Hematopoietic multipotent progenitor cell treated with erythropoietin and hydrocortisone succinate and interleukin-3 and kit ligand, for 8 days (in vitro differentiated cells): Measurements from ENCODE around the gene TTC28.
"Not testable (repeated sequence)": the region's sequence is repeated elsewhere in the genome, so short reads cannot be mapped to it uniquely, and the experiment has no call there.

ENCODE experiments used
- DNase-seq: peaks from one replicate; pipeline ENCODE4 v3.0.0-alpha.2; 2015

TTC28 gene

GRCh38 chr22:28600546-28601143 lies 79.0 kb downstream of the TTC28 start:
- peak; percentile 73 for DNase-seq

DNA sequence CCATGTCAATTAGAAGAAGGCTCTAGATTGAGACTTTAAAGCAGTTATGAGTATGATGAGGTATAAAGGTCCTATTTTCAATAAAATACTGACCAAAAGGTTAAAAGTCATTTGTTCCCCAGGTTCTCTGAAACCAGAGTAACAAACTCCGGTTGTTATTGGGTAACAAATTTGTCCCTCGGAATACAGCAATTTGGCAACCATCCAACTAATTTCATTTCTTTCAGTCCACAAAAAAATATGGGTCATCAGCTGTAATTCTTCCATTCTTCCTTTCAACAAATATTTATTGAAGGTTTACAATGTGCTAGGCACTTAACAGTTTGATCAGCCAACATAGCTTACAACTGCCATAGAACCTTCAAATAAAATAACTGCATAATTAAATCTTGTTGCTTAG lies 79.9 kb downstream of the TTC28 start:
- DNase-seq = no peak

GRCh38 chr22:28597665-28598064 lies 82.0 kb downstream of the TTC28 start:
- no peak for DNase-seq

DNA sequence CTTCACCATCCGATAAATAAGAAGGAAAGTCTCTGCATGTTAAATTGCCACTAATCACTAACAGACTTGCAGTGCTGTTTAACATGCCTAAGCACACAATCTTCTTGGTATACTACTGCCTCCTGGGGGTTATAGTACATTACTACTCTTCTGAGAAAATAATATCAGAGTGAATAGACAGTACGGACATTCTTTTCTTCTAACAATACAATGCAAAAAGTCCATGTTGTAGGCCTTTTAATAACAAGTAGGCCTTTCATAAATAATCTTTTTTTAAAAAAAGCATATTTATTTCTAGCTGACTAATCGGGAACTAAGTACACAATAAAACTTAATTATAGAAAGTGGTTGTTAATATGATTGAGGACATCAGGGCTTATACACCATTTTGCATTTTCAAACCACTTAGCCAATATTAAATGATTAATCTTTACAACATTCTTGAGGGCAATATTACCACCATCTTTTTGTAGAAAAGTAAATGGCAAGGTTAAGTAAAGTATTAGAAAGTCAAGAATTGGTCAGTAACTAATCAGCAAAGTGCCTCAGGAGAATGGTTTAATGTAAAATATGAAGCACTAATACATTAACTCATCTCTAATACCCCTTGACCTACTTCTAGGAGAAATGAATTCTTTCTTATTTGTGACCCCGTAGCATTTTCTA lies 84.7 kb downstream of the TTC28 start:
- peak; percentile 83 for DNase-seq

GRCh38 chr22:28594076-28594796 lies 85.4 kb downstream of the TTC28 start:
- DNase-seq = no peak

DNA sequence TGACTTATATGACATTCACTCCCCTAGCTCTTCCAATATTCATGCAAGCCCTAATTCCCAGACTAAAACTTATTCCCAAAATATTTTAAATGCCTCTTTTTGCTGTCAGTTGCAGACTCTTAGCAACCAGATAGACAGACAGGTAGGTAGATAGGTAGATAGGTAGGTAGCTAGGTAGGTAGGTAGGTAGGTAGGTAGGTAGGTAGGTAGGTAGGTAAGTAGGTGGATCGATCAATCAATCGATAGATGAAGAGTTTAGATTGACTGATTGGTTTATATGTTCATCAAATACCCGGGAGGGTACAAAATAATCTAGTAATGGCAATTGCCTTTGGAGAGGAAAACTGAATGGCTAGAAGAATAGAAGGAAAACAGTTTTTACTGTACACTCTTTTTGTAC lies 86.3 kb downstream of the TTC28 start:
- DNase-seq = no peak

DNA sequence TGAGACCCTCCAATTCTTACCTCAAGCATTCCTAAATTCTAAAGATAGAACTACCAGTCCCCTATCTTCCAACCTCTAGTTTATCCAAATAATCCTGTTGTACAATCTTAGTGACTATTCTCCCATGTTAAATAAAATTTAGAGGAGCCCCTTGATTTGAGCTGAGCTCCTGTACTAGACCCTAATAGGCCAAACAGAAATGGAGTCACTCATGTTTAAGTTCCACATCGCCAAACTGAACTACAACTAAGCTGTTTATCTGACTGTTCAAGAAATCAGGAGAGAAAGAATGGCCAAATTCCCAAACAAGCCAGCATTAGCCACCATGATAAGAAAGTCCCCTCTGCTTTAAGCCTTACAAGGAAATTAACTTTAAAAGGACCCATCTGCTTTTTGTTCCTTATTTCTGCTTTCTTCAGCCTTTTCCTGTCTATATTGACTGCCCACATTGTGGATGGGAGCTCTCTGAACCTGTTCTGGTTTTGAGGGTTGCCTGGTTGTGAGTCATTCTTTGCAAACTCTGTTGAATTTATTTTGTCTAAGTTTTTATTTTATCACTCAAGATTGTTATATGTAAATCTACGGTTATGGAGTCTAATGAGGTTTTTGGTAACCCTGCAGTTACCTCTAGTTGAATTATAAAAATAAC lies 90.4 kb downstream of the TTC28 start:
- no peak for DNase-seq

GRCh38 chr22:28585324-28585723 lies 94.3 kb downstream of the TTC28 start:
- DNase-seq = no peak

DNA sequence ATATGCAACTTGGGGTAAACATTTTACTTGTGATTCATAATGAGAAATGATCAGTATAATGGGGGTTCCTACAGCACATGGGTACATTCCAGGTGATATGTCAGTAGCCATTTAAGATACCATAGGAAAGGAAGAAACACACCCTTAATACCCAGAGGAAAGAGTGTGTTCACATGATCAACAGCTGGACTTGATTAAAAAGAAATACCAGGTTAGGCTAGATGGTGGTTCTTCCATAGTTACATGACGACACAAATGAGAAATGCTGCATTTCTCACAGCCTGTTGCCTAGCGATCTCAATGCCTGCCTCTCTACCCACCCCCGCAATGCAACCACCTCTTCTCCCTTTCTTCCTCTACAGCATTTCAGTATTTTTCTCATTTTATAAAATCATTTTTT lies 96.8 kb downstream of the TTC28 start:
- DNase-seq = no peak

- no peak for DNase-seq
Observed at GRCh38 chr22:28581016-28581415, 98.6 kb downstream of the TTC28 start.

DNA sequence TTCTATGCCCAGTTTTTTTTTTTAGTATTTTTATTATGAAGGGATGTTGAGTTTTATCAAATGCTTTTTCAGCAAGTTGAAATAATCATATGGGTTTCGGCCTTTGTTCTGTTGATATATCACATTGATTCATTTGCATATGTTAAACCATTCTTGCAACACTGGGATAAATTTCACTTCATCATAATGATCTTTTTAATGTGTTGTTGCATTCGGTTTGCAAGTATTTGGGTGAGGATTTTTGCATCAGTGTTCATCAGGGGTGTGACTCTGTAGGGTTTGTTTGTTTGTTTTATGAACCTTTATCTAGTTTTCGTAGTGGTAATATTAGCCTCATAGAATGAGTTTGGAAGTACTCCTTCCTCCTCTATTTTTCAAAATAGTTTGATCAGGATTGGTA lies 103.5 kb downstream of the TTC28 start:
- no peak for DNase-seq

- no peak for DNase-seq
Observed at GRCh38 chr22:28574159-28574788, 105.4 kb downstream of the TTC28 start.

DNA sequence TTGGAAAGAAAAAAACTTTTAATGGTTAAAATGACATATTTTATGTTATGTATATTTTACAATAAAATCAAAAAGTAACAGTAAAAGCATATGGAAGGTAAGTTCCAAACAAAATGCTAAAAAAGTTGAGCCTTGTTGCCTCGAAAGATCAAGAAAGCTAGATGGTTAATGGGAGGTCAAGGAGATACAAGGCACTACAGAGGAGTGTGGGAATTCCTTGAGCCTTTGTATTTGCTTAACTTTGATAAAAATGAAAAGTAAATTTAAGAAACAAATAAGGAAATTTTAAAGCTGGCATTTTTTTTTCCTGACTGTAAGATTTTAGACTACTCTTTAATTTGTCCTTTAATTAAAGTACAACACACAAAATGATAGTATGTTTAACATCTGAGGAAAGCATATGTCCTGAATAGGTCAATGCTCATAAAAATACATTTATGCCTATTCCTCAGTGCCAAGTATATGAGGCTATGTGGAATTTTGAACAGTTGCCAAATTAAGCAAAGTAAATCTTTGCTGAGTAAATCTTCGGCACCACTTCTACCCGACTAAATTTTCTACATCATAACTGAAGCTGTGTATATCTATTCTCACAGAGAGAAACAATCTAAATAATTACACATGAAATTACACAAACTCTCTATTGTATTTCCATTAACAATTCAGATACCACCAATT lies 108.8 kb downstream of the TTC28 start:
- no peak for DNase-seq

DNA sequence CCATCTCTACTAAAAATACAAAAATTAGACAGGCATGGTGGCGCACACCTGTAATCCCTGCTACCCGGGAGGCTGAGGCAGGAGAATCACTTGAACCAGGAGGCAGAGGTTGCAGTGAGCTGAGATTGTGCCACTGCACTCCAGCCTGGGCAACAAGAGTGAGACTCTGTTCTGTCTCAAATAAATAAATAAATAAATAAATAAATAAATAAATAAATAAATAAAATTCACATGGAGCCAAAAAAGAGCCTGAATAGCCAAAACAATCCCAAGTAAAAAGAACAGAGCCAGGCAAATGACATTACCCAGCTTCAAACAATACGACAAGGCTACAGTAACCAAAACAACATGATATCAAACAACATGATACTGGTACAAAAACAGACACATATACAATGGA lies 110.7 kb downstream of the TTC28 start:
- not testable (repeated sequence) for DNase-seq

DNA sequence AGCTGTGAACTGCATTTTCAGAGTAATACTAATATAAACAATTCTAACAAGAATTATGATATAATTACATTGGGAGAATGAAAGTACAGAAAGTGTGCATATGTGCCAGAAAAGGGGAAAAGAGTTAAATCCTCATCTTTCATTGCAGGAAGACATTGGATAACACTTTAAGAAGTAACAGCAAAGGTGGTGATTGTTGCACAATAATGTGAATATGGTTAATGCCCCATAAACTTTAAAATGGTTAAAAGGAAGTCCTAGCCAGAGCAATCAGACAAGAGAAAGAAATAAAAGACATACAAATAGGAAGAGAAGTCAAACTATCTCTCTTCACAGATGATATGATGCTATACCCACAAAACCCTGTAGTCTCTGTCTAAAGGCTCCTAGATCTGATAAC lies 111.5 kb downstream of the TTC28 start:
- no peak for DNase-seq

DNA sequence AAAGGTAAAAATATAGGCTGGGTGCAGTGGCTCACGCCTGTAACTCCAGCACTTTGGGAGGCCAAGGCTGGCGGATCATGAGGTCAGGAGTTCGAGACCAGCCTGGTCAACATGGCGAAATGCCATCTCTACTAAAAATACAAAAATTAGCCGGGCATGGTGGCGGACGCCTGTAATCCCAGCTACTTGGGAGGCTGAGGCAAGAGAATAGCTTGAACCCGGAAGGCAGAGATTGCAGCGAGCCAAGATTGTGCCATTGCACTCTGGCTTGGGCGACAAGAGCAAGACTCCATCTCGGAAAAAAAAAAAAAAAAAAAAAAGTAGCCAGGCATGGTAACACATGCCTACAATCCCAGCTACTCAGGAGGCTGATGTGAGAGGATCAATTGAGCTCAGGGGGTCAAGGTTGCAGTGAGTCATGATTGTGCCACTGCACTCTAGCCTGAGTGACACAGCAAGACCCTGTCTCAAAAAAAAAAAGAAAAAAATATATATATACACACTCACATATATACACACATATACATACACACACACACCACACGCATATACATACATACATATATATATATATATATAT lies 112.6 kb downstream of the TTC28 start:
- DNase-seq = not testable (repeated sequence)

DNA sequence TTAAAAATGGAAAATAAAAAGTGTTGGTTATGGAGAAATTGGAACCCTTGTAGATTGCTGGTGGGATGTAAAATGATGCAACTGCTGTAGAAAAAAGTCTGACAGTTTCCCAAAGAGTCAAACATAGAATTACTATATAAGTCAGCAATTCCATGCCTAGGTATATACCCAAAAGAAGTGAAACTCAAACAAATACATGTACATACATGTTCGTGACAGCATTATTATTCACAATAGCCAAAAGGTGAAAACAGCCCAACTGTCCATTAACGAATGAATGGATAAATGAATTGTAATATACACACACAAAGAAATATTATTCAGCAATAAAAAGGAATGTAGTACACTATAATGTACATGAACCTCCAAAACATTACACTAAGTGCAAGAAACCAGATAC lies 116.0 kb downstream of the TTC28 start:
- no peak for DNase-seq

GRCh38 chr22:28562324-28562723 lies 117.3 kb downstream of the TTC28 start:
- no peak for DNase-seq

DNA sequence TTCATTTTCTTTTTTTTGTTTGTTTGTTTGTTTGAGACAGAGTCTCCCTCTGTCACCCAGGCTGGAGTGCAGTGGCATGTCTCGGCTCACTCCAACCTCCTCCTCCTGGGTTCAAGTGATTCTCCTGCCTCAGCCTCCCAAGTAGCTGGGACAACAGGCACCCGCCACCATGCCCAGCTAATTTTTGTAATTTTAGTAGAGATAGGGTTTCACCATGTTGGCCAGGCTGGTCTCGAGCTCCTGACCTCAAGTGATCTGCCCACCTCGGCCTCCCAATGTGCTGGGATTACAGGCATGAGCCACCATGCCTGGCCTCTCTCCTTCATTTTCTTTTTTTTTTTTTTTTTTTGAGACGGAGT lies 118.9 kb downstream of the TTC28 start:
- not testable (repeated sequence) for DNase-seq

DNA sequence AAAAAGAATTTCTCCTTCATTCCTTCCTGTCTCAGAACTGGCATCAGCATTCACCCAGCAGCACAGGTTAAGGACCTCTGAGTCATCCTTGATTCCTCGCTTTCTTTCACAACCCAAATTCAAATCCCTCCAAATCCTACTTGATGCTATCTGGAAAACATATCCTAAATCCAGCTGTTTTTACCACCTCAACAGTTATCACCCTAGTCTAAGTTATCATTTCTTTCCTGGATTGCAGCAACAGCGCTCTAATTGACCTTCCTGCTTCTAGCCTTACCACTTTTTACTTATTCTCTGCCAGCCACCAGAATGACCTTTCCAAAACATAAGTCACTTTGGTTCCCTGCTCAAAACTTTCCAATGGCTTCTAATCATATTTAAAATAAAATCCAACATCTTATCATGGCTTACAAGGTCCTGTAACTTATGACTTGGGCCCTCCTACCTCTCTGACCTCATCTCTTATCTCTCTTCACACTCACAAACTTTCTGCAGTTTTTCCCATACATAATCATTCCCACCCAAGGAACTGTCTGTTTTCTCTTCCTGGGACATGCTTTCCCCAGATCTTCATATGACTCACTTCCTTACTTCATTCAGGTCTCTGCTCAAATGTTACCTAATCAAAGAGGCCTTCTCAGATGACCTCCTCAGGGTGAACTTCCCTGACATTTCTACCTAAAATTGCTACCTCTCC lies 119.4 kb downstream of the TTC28 start:
- DNase-seq = peak; percentile 85

GRCh38 chr22:28557184-28557583 lies 122.5 kb downstream of the TTC28 start:
- no peak for DNase-seq
